ENCODE results near the gene RBMS1. TPM values are rescaled to one million over a fixed set of nuclear protein-coding genes. Genes with fewer than 3 reads are reported as not detected.

The RBMS1 gene
- total RNA-seq (2014; rRNA removed) (36.4 and 38.8 TPM in 2 replicates), Bru-seq, nascent RNA (percentile 94 among the genes with signal in this experiment), BruChase-seq, experiment 1, labeled RNA remaining after a 6-hour chase (percentile 71 among the genes with signal in this experiment), BruChase-seq, experiment 2, labeled RNA remaining after a 2-hour chase (percentile 84 among the genes with signal in this experiment)
- long read RNA-seq, full-length matches to known transcripts, result 23 of 79 reads
- long read RNA-seq, partial matches to known transcripts, result 2 of 79 reads
- long read RNA-seq, other reads (novel, unspliced or antisense), result 54 of 79 reads

GRCh38 chr2:160493227-160494028 lies at the start of gene RBMS1:
Gene RBMS1 (minus strand): TSS chr2:160493807. CDS start chr2:160493363, 444 bp downstream.
- H3K4me1 ChIP-seq (ENCODE audit: insufficient read depth, low read length), result peaks cover 32% of the 10 kb centered on the region; the same call in 1 of the 2 replicates
- H3K9ac ChIP-seq (ENCODE audit: low read length), result peak within 1 kb of the TSS; percentile 92
- peak within 1 kb of the TSS; percentile 88 for H2AFZ ChIP-seq (ENCODE audit: low read length)
- H3K4me2 ChIP-seq (ENCODE audit: low read length), result peak within 1 kb of the TSS; percentile 88
- peak; percentile 63 for DNase-seq
- ATAC-seq, result peak; percentile 48
- H3K27me3 ChIP-seq (ENCODE audit: low read length), result no peaks in the 10 kb centered on the region
- POLR2A ChIA-PET (ENCODE audit: unreplicated experiment), result no interaction called here
- no peaks in the 10 kb centered on the region for H3F3A ChIP-seq (ENCODE audit: low read length, unreplicated experiment)
- H3K9me2 ChIP-seq (replicated peaks; ENCODE audit: low read length), result no peaks in the 10 kb centered on the region
- no TSS peak for BruUV-seq (replicated peaks)
- H4K20me1 ChIP-seq (ENCODE audit: low read length), result no peaks in the 10 kb centered on the region
- no peaks in the 10 kb centered on the region for H3K36me3 ChIP-seq (ENCODE audit: low read depth, low read length)
- no peaks in the 10 kb centered on the region for H3K9me3 ChIP-seq (ENCODE audit: low read length)
- H3K27ac ChIP-seq (ENCODE audit: low read length), result peak within 1 kb of the TSS; percentile 84
- intact Hi-C loops (cut with micrococcal nuclease), result loop anchor here (2.0 to 10.0 kb wide), 10 partner anchors 45 to 479 kb away; no protein-coding TSS in a partner anchor
- peaks cover 48% of the 10 kb centered on the region for H3K79me2 ChIP-seq (ENCODE audit: low read length)
- CTCF ChIA-PET, result no interaction called here
- H3K4me3 ChIP-seq (ENCODE audit: low read length), result peak within 1 kb of the TSS; percentile 93
- TF ChIP-seq CTCF (conservative IDR thresholded peaks at IDR 0.05; ENCODE audit: low read depth, low read length) (no peak), EZH2phosphoT487 (IDR thresholded peaks at IDR 0.05; ENCODE audit: borderline replicate concordance, low read length) (no peak), EZH2 (IDR thresholded peaks at IDR 0.05; ENCODE audit: low read length, unreplicated experiment) (no peak)

GRCh38 chr2:160541745-160542144 lies 48.1 kb upstream of the RBMS1 start:
- Histone ChIP-seq H3K9me2 (replicated peaks; ENCODE audit: low read length) (no peaks in the 10 kb centered on the region), H3K4me2 (ENCODE audit: low read length) (no peak overlapping the region), H3K4me1 (ENCODE audit: insufficient read depth, low read length) (peaks cover 22% of the 10 kb centered on the region), H2AFZ (ENCODE audit: low read length) (no peak overlapping the region), H3K4me3 (ENCODE audit: low read length) (no peak overlapping the region), H3F3A (ENCODE audit: low read length, unreplicated experiment) (peaks cover 4% of the 10 kb centered on the region), H4K20me1 (ENCODE audit: low read length) (no peaks in the 10 kb centered on the region), H3K27me3 (ENCODE audit: low read length) (no peaks in the 10 kb centered on the region), H3K9ac (ENCODE audit: low read length) (no peak overlapping the region), H3K79me2 (ENCODE audit: low read length) (no peaks in the 10 kb centered on the region), H3K9me3 (ENCODE audit: low read length) (no peaks in the 10 kb centered on the region), H3K36me3 (ENCODE audit: low read depth, low read length) (no peaks in the 10 kb centered on the region), H3K27ac (ENCODE audit: low read length) (no peak overlapping the region)
- no peak for ATAC-seq
- ChIA-PET POLR2A (ENCODE audit: unreplicated experiment) (no interaction called here), CTCF (no interaction called here)
- BruUV-seq (replicated peaks), result no TSS peak
- TF ChIP-seq EZH2 (IDR thresholded peaks at IDR 0.05; ENCODE audit: low read length, unreplicated experiment) (no peak), EZH2phosphoT487 (IDR thresholded peaks at IDR 0.05; ENCODE audit: borderline replicate concordance, low read length) (no peak), CTCF (conservative IDR thresholded peaks at IDR 0.05; ENCODE audit: low read depth, low read length) (no peak)
- DNase-seq, result no peak
- intact Hi-C loops (cut with micrococcal nuclease), result no loop called here
